Chondrocyte (in vitro differentiated cells): ENCODE data around the gene REEP1. TPM values are rescaled to one million over a fixed set of nuclear protein-coding genes. Genes with fewer than 3 reads are reported as not detected.

ENCODE experiments used
- DNase-seq: peaks from one replicate; pipeline ENCODE4 v3.0.0; 2021; ENCODE audit warnings: mixed read lengths, low spot score
- H3K27ac Mint-ChIP-seq: one replicate; pipeline ENCODE4 v1.8.0; 2021; ENCODE audit warnings: mild to moderate bottlenecking, moderate library complexity, mixed read lengths; ENCODE audit not compliant: unreplicated experiment
- H3K27me3 Mint-ChIP-seq: 2 replicates; pipeline ENCODE4 v1.8.0; 2021; ENCODE audit warnings: low read depth, mixed read lengths
- H3K36me3 Mint-ChIP-seq: 2 replicates; pipeline ENCODE4 v1.8.0; 2021; ENCODE audit warnings: low read depth, mixed read lengths
- H3K4me1 Mint-ChIP-seq: 2 replicates; pipeline ENCODE4 v1.8.0; 2021; ENCODE audit warnings: low read depth, mild to moderate bottlenecking, mixed read lengths
- H3K4me3 Mint-ChIP-seq: one replicate; pipeline ENCODE4 v1.8.0; 2021; ENCODE audit warnings: mild to moderate bottlenecking, moderate library complexity, mixed read lengths; ENCODE audit not compliant: unreplicated experiment
- H3K9me3 Mint-ChIP-seq: 2 replicates; pipeline ENCODE4 v1.8.0; 2021; ENCODE audit warnings: low read depth, mixed read lengths
- total RNA-seq: library from RNA; stranded (reverse); gene quantifications from 3 replicates; pipeline ENCODE4 v1.2.1, GENCODE V29; 2021
- TF ChIP-seq, protein P1 (sequence below): fragments of 200-600 bp; sonication (generic); IDR thresholded peaks from 2 replicates; pipeline ENCODE4 v1.5.0; 2021; ENCODE audit warnings: antibody characterized with exemption, mild to moderate bottlenecking, moderate library complexity

Gene REEP1
- total RNA-seq, 1 donor from 2014 or later = 2.4 TPM

DNA sequence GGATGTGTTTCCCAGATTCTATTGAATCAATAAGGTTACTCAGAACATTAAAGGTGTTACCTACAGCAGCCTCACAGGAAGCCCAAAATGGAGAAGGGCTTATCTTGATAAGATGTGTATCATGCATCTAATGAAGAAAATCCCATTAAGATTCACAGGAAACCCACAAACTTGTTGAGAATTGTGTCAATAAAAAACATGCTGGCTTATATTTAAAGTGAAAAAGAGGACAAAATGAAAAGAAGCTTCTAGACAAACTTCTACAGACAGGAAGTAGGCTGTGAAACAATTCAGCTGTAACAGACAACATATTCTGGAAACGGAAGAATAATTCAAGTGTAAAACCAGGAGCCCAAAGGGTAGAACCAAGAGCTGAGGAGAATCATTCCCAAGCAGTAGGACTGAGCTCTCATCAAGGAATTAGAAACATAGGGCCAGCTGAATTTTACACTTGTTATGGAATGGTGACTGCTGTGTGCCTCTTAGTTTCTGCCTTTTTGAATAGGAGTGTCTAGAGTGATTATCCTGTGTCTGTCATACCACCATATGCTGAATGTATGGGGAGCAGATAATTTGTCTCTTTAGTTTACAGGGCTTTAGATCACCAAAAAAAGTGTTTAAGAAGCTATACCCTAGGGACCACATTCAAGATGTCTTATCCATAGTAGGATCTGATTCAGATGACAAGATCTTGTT lies 151.8 kb downstream of the REEP1 start:
- DNase-seq = no peak
- TF ChIP-seq, protein P1, sequence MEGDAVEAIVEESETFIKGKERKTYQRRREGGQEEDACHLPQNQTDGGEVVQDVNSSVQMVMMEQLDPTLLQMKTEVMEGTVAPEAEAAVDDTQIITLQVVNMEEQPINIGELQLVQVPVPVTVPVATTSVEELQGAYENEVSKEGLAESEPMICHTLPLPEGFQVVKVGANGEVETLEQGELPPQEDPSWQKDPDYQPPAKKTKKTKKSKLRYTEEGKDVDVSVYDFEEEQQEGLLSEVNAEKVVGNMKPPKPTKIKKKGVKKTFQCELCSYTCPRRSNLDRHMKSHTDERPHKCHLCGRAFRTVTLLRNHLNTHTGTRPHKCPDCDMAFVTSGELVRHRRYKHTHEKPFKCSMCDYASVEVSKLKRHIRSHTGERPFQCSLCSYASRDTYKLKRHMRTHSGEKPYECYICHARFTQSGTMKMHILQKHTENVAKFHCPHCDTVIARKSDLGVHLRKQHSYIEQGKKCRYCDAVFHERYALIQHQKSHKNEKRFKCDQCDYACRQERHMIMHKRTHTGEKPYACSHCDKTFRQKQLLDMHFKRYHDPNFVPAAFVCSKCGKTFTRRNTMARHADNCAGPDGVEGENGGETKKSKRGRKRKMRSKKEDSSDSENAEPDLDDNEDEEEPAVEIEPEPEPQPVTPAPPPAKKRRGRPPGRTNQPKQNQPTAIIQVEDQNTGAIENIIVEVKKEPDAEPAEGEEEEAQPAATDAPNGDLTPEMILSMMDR = no peak
- Mint-ChIP-seq H3K27ac (peak overlapping the region; percentile 65), H3K27me3 (no peaks in the 10 kb centered on the region), H3K4me3 (no peak overlapping the region), H3K9me3 (no peaks in the 10 kb centered on the region), H3K4me1 (peaks cover 45% of the 10 kb centered on the region), H3K36me3 (peaks cover 5% of the 10 kb centered on the region)

DNA sequence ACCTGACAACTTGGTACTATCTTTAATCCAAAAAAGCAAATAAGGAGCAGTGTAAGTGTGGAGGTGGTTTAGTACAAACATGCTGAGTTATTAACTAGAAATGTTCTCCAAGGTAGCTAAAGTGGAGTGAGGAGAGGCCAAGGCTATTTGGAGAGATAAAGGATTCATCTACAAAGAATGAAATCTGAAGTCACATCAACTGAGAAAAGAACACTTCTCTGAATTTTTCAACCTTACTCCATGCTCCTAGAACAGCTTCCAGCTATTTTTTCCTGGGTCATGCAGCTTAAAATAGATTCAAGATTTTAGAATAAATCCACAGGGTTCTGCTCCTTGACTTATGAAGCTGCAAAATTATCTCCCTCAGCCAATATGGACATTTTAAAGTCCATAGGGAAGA lies 160.8 kb downstream of the REEP1 start:
- H3K9me3 Mint-ChIP-seq = no peaks in the 10 kb centered on the region
- no peak for DNase-seq
- TF ChIP-seq, protein P1 = no peak
- peaks cover 25% of the 10 kb centered on the region for H3K4me1 Mint-ChIP-seq
- H3K27me3 Mint-ChIP-seq = no peaks in the 10 kb centered on the region
- no peak overlapping the region for H3K4me3 Mint-ChIP-seq
- H3K27ac Mint-ChIP-seq = no peak overlapping the region
- H3K36me3 Mint-ChIP-seq = peaks cover 16% of the 10 kb centered on the region

DNA sequence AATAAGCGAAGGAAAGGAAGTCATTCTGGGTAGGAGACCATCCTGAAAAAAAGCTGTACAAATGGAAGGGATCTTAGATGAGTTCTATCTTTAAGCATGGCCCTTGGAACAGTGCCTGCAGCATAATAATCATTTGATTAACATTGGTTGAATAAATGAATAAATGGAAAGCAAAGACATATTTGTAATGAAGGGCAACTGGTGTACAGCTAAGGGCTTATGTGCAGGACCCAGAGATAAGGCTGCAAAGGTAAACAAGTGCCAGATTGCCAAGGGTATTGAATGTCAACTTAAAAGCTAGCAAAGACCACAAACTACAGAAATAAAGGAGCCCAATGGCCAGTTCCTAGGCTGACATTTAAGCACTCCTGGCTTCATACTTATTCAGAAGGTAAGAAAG lies 161.6 kb downstream of the REEP1 start:
- no peaks in the 10 kb centered on the region for H3K9me3 Mint-ChIP-seq
- peaks cover 16% of the 10 kb centered on the region for H3K36me3 Mint-ChIP-seq
- H3K4me3 Mint-ChIP-seq = no peak overlapping the region
- no peaks in the 10 kb centered on the region for H3K27me3 Mint-ChIP-seq
- DNase-seq = no peak
- TF ChIP-seq, protein P1 = no peak
- H3K27ac Mint-ChIP-seq = no peak overlapping the region
- H3K4me1 Mint-ChIP-seq = peaks cover 25% of the 10 kb centered on the region

DNA sequence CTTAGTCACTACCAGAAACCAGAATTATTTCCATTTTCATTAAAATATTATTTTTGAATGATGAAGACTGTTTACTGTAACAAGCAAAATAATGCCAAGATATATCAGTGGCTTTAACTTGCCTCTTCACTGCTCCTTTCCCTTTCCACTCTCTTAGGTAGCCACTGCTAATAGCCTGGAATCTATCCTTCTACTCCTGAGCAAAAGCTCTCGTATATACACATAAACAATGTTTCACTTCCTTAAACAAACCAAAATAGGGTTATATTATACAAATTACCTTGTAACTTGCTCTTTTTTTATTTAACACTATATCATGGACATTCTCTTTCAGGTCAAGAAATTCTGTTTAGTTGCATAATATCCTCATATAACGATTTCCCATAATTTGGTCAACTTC lies 163.0 kb downstream of the REEP1 start:
- TF ChIP-seq, protein P1 = no peak
- no peaks in the 10 kb centered on the region for H3K9me3 Mint-ChIP-seq
- DNase-seq = no peak
- peaks cover 25% of the 10 kb centered on the region for H3K4me1 Mint-ChIP-seq
- no peaks in the 10 kb centered on the region for H3K27me3 Mint-ChIP-seq
- peaks cover 16% of the 10 kb centered on the region for H3K36me3 Mint-ChIP-seq
- no peak overlapping the region for H3K4me3 Mint-ChIP-seq
- H3K27ac Mint-ChIP-seq = peak overlapping the region; percentile 7

DNA sequence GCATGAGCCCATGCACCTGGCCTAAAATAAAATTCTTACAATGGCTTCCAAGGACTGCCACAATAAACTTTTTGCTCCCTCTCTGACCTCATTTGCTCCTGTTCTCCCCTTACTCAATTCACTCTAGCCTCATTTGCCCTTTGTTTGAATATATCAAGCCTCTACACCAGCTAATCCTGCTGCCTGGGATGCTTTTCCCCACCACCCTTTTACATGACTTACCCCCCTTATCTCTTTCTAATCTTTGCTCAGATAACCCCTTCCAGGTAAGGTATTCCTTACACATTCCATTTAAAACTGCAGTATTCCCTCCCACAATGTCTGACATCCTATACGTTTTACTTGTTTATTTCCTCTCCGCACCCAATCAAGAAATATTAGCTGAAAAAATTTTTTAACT lies 164.8 kb downstream of the REEP1 start:
- DNase-seq = no peak
- H3K27ac Mint-ChIP-seq = no peak overlapping the region
- no peaks in the 10 kb centered on the region for H3K27me3 Mint-ChIP-seq
- peaks cover 25% of the 10 kb centered on the region for H3K4me1 Mint-ChIP-seq
- peaks cover 18% of the 10 kb centered on the region for H3K36me3 Mint-ChIP-seq
- no peak overlapping the region for H3K4me3 Mint-ChIP-seq
- H3K9me3 Mint-ChIP-seq = no peaks in the 10 kb centered on the region
- TF ChIP-seq, protein P1 = no peak
